HG03378 (cell line): ENCODE measurements around the gene ACTG1.

Source experiments
- ATAC-seq: cut with Tn5 transposase; IDR thresholded peaks from one replicate; pipeline ENCODE4 v1.9.1; 2021; ENCODE audit warnings: mild to moderate bottlenecking, moderate library complexity; ENCODE audit not compliant: unreplicated experiment

ACTG1 gene

GRCh38 chr17:81545160-81545949 is 32.8 kb upstream of the ACTG1 start:
- no peak for ATAC-seq

DNA sequence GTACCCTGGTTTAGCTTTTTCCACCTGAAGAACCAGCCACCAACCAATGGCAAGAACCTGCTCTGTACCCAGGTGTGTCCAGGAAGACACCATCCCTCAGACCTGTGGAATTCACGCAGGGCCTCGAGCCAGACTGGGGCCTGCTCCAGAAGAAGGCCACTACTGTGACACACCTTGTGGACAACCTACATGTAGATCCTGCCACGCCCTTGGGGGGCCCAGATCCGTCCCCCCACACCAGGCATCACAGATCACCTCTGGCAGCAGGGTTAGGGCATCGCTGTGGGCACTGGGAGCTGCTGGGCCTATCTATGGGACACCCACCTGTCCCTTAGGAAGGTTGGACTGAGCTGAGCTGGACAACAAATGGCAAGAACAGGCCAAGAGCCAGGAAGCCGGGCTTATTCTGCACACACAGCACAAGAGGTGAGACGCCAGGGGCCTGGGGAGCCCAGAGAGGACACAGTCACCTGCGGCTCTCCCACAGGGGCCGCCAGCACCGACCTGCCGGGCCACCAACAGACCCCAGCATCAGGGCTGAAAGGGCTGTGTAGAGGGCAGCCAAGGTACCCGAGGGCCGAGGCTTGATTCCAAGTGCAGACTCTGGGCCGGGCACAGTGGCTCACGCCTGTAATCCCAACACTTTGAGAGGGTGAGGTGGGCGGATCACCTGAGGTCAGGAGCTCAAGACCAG is 31.8 kb upstream of the ACTG1 start:
- ATAC-seq, result no peak

DNA sequence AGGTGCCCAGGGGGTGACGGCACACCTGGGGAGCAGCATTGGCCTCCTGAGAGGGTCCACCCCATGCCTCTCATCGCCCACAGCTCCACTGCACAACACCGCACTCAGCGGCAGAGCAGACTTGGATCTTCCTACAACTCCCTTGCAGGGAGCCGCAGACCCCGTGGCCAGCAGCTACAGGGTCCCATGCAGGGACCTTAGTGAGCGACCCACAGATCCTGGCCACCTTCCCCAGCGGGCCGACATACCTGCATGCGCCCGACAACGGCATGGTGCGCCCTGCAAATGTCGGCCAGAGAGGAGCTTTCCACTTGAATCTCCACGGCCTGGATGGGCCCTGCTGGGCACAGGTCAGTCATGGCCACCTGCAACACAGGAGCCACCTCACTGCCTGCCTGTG is 31.2 kb upstream of the ACTG1 start:
- no peak for ATAC-seq

- ATAC-seq, result no peak
Observed at GRCh38 chr17:81543339-81543675, 30.7 kb upstream of the ACTG1 start.

GRCh38 chr17:81542431-81543338 is 30.1 kb upstream of the ACTG1 start:
- ATAC-seq, result no peak

- no peak for ATAC-seq
Observed at GRCh38 chr17:81541123-81541522, 28.5 kb upstream of the ACTG1 start.

DNA sequence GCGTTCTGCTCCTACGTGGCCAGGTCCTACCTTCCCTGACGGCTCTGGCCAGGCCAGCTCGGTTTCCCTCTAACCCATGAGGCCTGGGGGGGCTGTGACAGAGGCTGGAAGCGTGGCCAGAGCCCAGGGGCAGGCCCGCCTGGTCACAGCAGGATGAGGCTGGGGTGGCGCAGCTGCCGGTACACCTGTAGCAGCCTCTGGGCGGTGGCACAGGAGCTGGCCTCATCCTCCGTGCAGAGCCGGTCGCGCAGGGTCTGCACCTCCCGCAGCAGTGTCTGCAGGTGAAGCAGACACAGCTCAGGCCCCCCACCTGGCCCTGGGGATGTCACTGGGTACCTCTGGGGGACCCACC is 28.1 kb upstream of the ACTG1 start:
- ATAC-seq, result no peak

GRCh38 chr17:81539961-81540675 is 27.5 kb upstream of the ACTG1 start:
- ATAC-seq, result no peak

GRCh38 chr17:81539571-81539900 is 26.9 kb upstream of the ACTG1 start:
- ATAC-seq, result no peak

DNA sequence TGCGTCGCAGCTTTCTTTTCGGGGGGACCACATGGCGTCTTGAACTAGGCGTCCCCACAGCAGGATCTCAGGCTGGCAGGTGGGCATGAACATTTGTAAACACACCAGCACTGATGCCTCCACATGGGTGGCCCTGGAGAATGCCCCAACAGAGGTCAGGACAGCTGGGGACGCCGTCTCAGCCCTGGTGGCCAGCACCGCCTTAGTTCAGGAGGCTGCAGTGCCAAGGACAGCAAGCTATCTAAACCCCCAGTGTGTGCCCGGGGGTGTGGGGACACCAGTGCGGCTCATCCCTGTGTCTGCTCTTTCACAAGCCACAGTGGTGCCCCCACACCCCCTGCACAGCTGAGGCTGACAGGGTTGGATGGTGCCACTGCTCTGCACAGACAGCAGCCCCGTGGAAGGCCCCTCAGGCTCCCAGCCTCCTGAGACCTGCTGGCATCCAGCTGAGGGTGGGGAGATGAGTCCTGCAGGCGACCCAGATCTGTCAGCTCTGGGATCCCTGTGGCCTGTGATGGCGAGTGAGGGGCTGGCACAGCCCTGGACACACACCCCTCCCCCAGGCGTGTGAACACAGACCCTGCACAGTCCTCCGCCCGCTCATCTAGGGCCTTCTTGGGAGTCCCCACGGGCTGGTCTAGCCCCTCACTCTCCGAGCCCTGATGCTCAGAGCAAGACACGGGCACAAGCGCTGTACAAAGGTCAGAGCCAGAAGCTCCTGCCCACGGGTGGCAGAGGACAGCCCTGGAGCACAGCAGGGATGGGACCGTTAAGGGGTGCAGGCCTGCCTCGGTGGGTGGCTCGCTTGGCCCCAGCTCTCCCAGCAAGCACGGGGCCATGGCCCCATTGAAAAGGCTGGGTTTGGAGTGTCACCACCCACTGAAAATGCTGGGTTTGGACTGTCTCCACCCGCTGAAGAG is 26.3 kb upstream of the ACTG1 start:
- no peak for ATAC-seq

DNA sequence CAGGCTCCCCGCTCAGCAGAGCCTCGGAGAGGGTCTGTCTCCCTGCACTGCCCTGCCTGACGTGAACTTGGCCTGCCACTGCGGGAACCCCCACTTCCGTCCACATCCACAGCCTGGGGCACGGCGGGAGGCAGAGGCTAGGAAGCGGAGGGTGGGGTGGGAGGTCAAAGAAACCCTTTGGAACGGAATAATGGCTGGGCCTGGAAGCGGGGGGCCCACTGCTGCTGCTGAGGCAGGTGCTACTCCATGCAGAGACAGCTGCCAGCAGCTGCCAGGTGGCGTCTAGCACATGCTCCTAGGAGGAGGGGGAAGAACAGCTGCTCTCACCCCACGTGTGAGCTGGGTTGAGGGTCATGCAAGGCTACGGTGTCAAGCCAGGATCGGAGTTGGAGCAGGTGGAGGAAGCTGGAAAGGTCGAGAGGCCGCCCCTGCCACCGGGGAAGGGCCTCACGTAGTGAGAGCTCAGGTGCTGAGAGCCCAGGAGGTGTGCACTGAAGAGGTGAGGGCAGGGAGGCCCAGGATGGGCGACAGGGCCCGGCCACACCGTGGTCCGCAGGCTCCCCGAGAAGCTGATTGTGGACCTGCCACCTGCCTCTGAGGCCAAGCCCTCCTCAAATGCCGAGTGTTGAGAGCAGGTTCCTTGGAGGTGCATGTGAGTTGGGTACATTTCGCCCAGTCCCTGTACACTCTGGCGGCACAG is 25.4 kb upstream of the ACTG1 start:
- ATAC-seq, result no peak

GRCh38 chr17:81537343-81537855 is 24.8 kb upstream of the ACTG1 start:
- ATAC-seq, result no peak

DNA sequence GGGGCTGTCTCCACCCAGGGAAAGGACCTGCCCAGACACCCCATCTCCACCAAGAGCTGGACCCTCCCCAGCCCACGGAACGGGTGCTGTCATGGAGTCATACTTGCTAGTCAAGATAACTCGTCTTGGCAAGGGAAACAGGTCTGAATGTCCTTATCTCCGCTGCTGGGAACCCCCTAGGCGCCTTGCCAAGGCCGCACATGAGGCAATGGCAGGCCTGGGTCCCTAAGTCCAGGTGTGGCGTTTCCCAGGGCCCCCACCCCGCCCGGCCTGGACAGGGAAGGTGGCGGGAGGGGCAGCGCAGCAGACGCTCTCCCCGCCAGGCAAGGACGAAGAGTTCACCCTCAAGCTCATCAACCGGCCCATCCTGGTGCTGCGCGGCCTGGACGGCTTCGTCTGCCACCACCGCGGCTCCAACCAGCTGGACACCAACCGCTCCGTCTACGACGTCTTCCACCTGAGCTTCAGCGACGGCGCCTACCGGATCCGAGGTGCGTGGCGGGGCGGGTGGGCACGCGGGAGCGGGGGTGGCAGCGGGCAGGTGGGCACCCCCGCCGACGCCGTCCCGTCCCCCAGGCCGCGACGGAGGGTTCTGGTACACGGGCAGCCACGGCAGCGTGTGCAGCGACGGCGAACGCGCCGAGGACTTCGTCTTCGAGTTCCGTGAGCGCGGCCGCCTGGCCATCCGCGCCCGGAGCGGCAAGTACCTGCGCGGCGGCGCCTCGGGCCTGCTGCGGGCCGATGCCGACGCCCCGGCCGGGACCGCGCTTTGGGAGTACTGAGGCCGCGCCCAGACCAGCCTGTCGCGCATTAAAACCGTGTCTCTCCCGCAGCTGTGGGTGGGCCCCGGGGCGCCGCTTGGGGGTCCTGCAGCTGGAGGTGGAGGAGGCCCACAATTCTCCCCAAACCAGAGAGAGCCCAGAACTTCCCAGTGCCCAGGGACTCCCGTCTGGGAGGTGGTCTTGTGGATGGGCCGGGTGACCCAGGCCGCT is 24.0 kb upstream of the ACTG1 start:
- ATAC-seq, result no peak

- no peak for ATAC-seq
Observed at GRCh38 chr17:81535480-81536298, 23.1 kb upstream of the ACTG1 start.

GRCh38 chr17:81535007-81535328 is 22.4 kb upstream of the ACTG1 start:
- ATAC-seq, result no peak

DNA sequence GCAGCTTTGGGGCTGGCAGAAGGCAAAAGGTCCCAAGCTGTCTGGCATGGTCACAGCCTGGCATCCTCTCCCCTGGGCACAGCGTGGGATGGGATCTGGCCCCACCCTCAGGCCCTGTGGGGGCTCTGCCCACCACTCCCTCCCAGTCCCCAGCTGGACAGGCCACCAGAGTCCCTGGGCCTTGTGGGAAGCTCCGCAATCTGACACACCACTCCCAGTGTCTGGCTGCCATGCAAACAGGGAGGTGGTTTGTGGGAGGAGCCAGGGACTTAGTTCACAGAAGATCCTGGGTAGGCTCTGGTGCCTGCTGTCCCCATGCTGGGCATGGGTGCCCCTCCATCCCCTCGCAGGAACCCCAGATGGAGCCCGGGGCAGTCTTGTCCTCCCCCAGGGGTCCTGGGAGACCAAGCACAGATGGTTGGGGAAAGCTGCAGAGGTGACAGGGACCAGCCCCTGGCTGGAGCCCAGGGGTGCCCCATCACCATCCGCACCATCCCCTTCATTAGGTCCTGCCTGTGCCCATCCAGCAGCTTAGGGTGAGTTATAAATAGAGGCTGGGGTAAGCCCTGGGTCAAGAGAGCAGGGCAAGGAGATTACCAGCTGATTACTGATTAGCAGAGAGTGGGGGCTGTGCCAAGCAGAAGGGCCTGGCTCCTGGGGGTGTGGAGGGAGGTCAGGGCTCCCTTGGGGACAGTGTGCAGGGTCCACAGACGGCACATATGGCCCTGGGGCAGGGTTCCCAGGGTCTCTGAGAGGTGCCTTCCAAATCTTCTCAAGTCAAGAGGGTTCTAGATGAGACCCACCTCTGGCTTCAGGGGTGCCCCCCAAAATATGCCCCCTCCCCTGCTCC is 21.8 kb upstream of the ACTG1 start:
- no peak for ATAC-seq
